ENCODE measurements around the gene SEC22A. TPM values are rescaled to one million over a fixed set of nuclear protein-coding genes. Genes with fewer than 3 reads are reported as not detected.

The SEC22A gene
- polyA plus RNA-seq, 1 of the 3 experiments (the other 2 are of a cell fraction): 13.0 TPM

DNA sequence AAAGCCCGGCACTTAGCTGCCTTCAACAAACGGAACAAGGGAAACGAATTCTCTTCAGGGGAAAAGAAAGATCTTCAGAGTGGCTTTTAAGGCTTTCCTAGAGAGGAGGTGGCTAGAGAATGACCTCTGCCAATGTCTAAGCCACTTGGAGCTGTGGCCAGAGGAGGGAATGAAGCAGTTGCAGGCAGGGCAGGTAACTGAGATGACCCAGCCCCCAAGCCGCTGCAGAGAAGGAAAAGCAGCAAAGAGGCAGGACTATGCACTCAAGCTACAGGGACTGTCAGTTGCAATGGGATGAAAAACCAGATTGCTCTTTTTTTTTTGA is 113.5 kb downstream of the SEC22A start:
- Histone ChIP-seq H3K9me2 (no peaks in the 10 kb centered on the region), H3F3A (replicated peaks; ENCODE audit: insufficient read depth) (no peaks in the 10 kb centered on the region), H3K27ac (ENCODE audit: low read depth in 2 of 2, low read length in 1 of 2) (no peak overlapping the region), H2AFZ (ENCODE audit: low read depth) (no peak overlapping the region), H3K9ac (no peak overlapping the region), H3K36me3 (replicated peaks in 1 of 2; ENCODE audit: control insufficient read depth in 1 of 2, insufficient read depth in 2 of 2, low read length in 1 of 2) (no peaks in the 10 kb centered on the region), H4K20me1 (ENCODE audit: insufficient read depth) (no peaks in the 10 kb centered on the region), H3K79me2 (ENCODE audit: insufficient read depth) (no peaks in the 10 kb centered on the region), H3K27me3 (ENCODE audit: insufficient read depth) (peaks cover 47% of the 10 kb centered on the region), H3K9me3 (no peaks in the 10 kb centered on the region), H3K4me1 (ENCODE audit: control insufficient read depth in 1 of 2, insufficient read depth in 2 of 2, low read depth in 1 of 2, low read length in 1 of 2) (peaks cover 0 to 12% of the 10 kb centered on the region in 2 experiments; a peak in 1 of 4 replicates), H3K4me2 (no peak overlapping the region), H3K4me3 (ENCODE audit: low read depth in 2 of 2, low read length in 1 of 2) (no peak overlapping the region)
- ChIA-PET POLR2A (no interaction called here), CTCF (interaction anchor here (0.8 to 1.2 kb wide), 3 partner anchors 10 to 244 kb away, joined by 3 read pairs; no protein-coding TSS in a partner anchor)
- no peak for DNase-seq
- no peak for TF ChIP-seq FOXM1 (IDR thresholded peaks at IDR 0.05; ENCODE audit: low read depth)
- TF ChIP-seq, protein P1, sequence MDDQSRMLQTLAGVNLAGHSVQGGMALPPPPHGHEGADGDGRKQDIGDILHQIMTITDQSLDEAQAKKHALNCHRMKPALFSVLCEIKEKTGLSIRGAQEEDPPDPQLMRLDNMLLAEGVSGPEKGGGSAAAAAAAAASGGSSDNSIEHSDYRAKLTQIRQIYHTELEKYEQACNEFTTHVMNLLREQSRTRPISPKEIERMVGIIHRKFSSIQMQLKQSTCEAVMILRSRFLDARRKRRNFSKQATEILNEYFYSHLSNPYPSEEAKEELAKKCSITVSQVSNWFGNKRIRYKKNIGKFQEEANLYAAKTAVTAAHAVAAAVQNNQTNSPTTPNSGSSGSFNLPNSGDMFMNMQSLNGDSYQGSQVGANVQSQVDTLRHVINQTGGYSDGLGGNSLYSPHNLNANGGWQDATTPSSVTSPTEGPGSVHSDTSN (IDR thresholded peaks at IDR 0.05): no peak
- TF ChIP-seq GATA2 (CRISPR knock-in tag; IDR thresholded peaks at IDR 0.05): no peak
- no peak for TF ChIP-seq MXI1 (IDR thresholded peaks at IDR 0.05; ENCODE audit: low read depth, low read length)
- WGBS (ENCODE audit: low lambda C conversion rate): 75% methylated on average over 4 of the region's 4 CpGs

DNA sequence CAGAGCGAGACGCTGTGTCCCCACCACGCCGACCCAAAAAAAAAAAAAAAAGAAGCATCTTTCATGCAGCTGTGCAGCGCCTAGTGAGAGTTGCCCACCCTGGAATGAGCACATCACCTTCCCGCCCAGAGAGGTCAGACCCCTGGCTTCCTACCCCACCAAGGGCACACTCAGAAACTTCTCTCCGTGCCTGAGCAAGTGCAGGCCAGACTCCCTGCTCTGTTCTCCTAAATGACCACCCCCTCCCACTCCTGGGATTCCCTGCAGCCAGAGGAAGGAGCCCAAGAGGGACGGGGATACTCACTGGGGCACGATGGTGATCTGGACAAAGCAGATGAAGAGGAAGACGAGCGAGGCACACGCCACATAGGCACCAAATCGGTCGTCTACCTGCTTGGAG is 116.0 kb downstream of the SEC22A start:
- Histone ChIP-seq H3K9ac (no peak overlapping the region), H3F3A (replicated peaks; ENCODE audit: insufficient read depth) (no peaks in the 10 kb centered on the region), H3K9me2 (no peaks in the 10 kb centered on the region), H3K9me3 (no peaks in the 10 kb centered on the region), H3K4me2 (no peak overlapping the region), H3K36me3 (replicated peaks in 1 of 2; ENCODE audit: control insufficient read depth in 1 of 2, insufficient read depth in 2 of 2, low read length in 1 of 2) (no peaks in the 10 kb centered on the region), H3K4me1 (ENCODE audit: control insufficient read depth in 1 of 2, insufficient read depth in 2 of 2, low read depth in 1 of 2, low read length in 1 of 2) (peaks cover 0 to 14% of the 10 kb centered on the region in 2 experiments; a peak in 1 of 4 replicates), H4K20me1 (ENCODE audit: insufficient read depth) (no peaks in the 10 kb centered on the region), H3K79me2 (ENCODE audit: insufficient read depth) (no peaks in the 10 kb centered on the region), H3K27me3 (ENCODE audit: insufficient read depth) (peaks cover 62% of the 10 kb centered on the region), H3K4me3 (ENCODE audit: low read depth in 2 of 2, low read length in 1 of 2) (no peak overlapping the region), H2AFZ (ENCODE audit: low read depth) (no peak overlapping the region), H3K27ac (ENCODE audit: low read depth in 2 of 2, low read length in 1 of 2) (no peak overlapping the region)
- DNase-seq: no peak
- whole genome bisulfite sequencing (ENCODE audit: low lambda C conversion rate): 67% methylated on average over 13 of the region's 14 CpGs
- POLR2A ChIA-PET: no interaction called here
- CTCF ChIA-PET: interaction anchor here (1.2 kb wide), 1 partner anchor 172 kb away, joined by 3 read pairs; no protein-coding TSS in a partner anchor
- TF ChIP-seq GATA2 (CRISPR knock-in tag; IDR thresholded peaks at IDR 0.05) (no peak), CHD2 (IDR thresholded peaks at IDR 0.05; ENCODE audit: low read length, partially characterized antibody) (no peak), RAD21 (IDR thresholded peaks at IDR 0.05; ENCODE audit: low read length) (no peak), EP300 (IDR thresholded peaks at IDR 0.05; ENCODE audit: borderline replicate concordance in 1 of 2, low read depth in 1 of 2, low read length in 1 of 2) (no peak), TAF1 (IDR thresholded peaks at IDR 0.05; ENCODE audit: borderline replicate concordance, low read depth, low read length) (no peak), MXI1 (IDR thresholded peaks at IDR 0.05; ENCODE audit: low read depth, low read length) (no peak), MEF2A (IDR thresholded peaks at IDR 0.05; ENCODE audit: borderline replicate concordance, low read depth) (no peak), JUND (IDR thresholded peaks at IDR 0.05) (no peak), SMC3 (IDR thresholded peaks at IDR 0.05; ENCODE audit: low read depth, low read length) (no peak), ELF1 (IDR thresholded peaks at IDR 0.05) (no peak), GABPA (IDR thresholded peaks at IDR 0.05; ENCODE audit: low read depth) (no peak), YY1 (IDR thresholded peaks at IDR 0.05; ENCODE audit: low read depth) (no peak), POLR2AphosphoS5 (IDR thresholded peaks at IDR 0.05; ENCODE audit: low read depth, low read length) (no peak)
- TF ChIP-seq, protein P2, sequence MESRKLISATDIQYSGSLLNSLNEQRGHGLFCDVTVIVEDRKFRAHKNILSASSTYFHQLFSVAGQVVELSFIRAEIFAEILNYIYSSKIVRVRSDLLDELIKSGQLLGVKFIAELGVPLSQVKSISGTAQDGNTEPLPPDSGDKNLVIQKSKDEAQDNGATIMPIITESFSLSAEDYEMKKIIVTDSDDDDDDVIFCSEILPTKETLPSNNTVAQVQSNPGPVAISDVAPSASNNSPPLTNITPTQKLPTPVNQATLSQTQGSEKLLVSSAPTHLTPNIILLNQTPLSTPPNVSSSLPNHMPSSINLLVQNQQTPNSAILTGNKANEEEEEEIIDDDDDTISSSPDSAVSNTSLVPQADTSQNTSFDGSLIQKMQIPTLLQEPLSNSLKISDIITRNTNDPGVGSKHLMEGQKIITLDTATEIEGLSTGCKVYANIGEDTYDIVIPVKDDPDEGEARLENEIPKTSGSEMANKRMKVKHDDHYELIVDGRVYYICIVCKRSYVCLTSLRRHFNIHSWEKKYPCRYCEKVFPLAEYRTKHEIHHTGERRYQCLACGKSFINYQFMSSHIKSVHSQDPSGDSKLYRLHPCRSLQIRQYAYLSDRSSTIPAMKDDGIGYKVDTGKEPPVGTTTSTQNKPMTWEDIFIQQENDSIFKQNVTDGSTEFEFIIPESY (IDR thresholded peaks at IDR 0.05; ENCODE audit: borderline replicate concordance, low read depth): no peak
- TF ChIP-seq, protein P3, sequence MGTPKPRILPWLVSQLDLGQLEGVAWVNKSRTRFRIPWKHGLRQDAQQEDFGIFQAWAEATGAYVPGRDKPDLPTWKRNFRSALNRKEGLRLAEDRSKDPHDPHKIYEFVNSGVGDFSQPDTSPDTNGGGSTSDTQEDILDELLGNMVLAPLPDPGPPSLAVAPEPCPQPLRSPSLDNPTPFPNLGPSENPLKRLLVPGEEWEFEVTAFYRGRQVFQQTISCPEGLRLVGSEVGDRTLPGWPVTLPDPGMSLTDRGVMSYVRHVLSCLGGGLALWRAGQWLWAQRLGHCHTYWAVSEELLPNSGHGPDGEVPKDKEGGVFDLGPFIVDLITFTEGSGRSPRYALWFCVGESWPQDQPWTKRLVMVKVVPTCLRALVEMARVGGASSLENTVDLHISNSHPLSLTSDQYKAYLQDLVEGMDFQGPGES (IDR thresholded peaks at IDR 0.05; ENCODE audit: low read depth, low read length): no peak
- TF ChIP-seq, protein P4, sequence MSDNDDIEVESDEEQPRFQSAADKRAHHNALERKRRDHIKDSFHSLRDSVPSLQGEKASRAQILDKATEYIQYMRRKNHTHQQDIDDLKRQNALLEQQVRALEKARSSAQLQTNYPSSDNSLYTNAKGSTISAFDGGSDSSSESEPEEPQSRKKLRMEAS (IDR thresholded peaks at IDR 0.05; ENCODE audit: low read depth): no peak
- TF ChIP-seq, protein P5, sequence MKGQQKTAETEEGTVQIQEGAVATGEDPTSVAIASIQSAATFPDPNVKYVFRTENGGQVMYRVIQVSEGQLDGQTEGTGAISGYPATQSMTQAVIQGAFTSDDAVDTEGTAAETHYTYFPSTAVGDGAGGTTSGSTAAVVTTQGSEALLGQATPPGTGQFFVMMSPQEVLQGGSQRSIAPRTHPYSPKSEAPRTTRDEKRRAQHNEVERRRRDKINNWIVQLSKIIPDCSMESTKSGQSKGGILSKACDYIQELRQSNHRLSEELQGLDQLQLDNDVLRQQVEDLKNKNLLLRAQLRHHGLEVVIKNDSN (IDR thresholded peaks at IDR 0.05; ENCODE audit: borderline replicate concordance, low read depth): no peak
- TF ChIP-seq, protein P6, sequence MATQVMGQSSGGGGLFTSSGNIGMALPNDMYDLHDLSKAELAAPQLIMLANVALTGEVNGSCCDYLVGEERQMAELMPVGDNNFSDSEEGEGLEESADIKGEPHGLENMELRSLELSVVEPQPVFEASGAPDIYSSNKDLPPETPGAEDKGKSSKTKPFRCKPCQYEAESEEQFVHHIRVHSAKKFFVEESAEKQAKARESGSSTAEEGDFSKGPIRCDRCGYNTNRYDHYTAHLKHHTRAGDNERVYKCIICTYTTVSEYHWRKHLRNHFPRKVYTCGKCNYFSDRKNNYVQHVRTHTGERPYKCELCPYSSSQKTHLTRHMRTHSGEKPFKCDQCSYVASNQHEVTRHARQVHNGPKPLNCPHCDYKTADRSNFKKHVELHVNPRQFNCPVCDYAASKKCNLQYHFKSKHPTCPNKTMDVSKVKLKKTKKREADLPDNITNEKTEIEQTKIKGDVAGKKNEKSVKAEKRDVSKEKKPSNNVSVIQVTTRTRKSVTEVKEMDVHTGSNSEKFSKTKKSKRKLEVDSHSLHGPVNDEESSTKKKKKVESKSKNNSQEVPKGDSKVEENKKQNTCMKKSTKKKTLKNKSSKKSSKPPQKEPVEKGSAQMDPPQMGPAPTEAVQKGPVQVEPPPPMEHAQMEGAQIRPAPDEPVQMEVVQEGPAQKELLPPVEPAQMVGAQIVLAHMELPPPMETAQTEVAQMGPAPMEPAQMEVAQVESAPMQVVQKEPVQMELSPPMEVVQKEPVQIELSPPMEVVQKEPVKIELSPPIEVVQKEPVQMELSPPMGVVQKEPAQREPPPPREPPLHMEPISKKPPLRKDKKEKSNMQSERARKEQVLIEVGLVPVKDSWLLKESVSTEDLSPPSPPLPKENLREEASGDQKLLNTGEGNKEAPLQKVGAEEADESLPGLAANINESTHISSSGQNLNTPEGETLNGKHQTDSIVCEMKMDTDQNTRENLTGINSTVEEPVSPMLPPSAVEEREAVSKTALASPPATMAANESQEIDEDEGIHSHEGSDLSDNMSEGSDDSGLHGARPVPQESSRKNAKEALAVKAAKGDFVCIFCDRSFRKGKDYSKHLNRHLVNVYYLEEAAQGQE (IDR thresholded peaks at IDR 0.05; ENCODE audit: low read depth, low read length): no peak

Data from SK-N-SH (cell line).